Kidney epithelial cell (primary cell): ENCODE results near the gene CLEC18A. TPM values are rescaled to one million over a fixed set of nuclear protein-coding genes. Genes with fewer than 3 reads are reported as not detected.
A peak's percentile ranks its signal among the peaks of the same experiment; 100 is the strongest.

ENCODE experiments used
- DNase-seq: peaks from one replicate; pipeline ENCODE4 v3.0.0-alpha.2; 2010; ENCODE audit warnings: low read depth
- H3K27me3 ChIP-seq: 2 replicates; pipeline ENCODE4 v1.6.0; 2011; ENCODE audit warnings: low read length; ENCODE audit not compliant: control insufficient read depth, insufficient read depth
- H3K36me3 ChIP-seq: 2 replicates; pipeline ENCODE4 v1.5.1; 2011; ENCODE audit warnings: low read length; ENCODE audit not compliant: control insufficient read depth, insufficient read depth
- H3K4me3 ChIP-seq: 2 replicates; pipeline ENCODE4 v1.5.1; 2011; ENCODE audit warnings: low read depth, mild to moderate bottlenecking, control low read depth, low read length
- total RNA-seq: library from RNA; depleted of rRNA; stranded (reverse); fragments of >200 nt; gene quantifications from 2 replicates; pipeline ENCODE4 v1.2.3, GENCODE V29; 2015
- TF ChIP-seq, protein P1 (sequence below): IDR thresholded peaks from 2 replicates; pipeline ENCODE4 v1.5.1; 2011; ENCODE audit warnings: mild to moderate bottlenecking, moderate library complexity, low read length, control low read depth, inconsistent platforms; ENCODE audit not compliant: insufficient read depth, poor library complexity, severe bottlenecking

The CLEC18A gene
- total RNA-seq, 1 donor from 2014 or later: 18.9 TPM

- no peak for DNase-seq
- H3K27me3 ChIP-seq: no peaks in the 10 kb centered on the region
- H3K36me3 ChIP-seq: no peaks in the 10 kb centered on the region
- TF ChIP-seq, protein P1, sequence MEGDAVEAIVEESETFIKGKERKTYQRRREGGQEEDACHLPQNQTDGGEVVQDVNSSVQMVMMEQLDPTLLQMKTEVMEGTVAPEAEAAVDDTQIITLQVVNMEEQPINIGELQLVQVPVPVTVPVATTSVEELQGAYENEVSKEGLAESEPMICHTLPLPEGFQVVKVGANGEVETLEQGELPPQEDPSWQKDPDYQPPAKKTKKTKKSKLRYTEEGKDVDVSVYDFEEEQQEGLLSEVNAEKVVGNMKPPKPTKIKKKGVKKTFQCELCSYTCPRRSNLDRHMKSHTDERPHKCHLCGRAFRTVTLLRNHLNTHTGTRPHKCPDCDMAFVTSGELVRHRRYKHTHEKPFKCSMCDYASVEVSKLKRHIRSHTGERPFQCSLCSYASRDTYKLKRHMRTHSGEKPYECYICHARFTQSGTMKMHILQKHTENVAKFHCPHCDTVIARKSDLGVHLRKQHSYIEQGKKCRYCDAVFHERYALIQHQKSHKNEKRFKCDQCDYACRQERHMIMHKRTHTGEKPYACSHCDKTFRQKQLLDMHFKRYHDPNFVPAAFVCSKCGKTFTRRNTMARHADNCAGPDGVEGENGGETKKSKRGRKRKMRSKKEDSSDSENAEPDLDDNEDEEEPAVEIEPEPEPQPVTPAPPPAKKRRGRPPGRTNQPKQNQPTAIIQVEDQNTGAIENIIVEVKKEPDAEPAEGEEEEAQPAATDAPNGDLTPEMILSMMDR: no peak
- H3K4me3 ChIP-seq: no peak overlapping the region
These were observed 30.0 kb upstream of the CLEC18A start for GRCh38 chr16:69921127-69921526.

DNA sequence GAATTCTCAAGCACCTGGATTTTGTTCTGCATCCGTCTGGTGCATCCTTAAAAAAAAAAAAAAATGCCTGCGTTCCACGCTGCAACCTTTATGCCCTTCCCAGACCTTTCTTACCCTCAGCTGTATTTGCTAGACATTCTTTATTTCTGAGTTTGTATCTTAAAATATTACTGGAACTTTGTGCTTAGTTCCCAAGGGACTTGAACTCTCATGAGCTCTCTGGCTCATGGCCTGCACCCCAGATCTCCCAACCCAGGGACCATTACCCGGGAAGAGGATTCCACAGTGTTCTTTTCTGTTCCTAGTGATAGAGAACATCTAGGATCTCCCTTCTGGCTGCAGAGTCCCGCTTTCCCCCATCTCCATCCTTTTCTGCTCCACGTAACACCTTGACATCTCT lies 28.9 kb upstream of the CLEC18A start:
- no peak overlapping the region for H3K4me3 ChIP-seq
- TF ChIP-seq, protein P1: no peak
- no peak for DNase-seq
- H3K36me3 ChIP-seq: no peaks in the 10 kb centered on the region
- no peaks in the 10 kb centered on the region for H3K27me3 ChIP-seq

GRCh38 chr16:69924041-69924775 lies 26.9 kb upstream of the CLEC18A start:
- H3K27me3 ChIP-seq: no peaks in the 10 kb centered on the region
- no peak for DNase-seq
- no peaks in the 10 kb centered on the region for H3K36me3 ChIP-seq
- H3K4me3 ChIP-seq: no peak overlapping the region
- TF ChIP-seq, protein P1: no peak

- TF ChIP-seq, protein P1: no peak
- Histone ChIP-seq H3K4me3 (no peak overlapping the region), H3K27me3 (no peaks in the 10 kb centered on the region), H3K36me3 (no peaks in the 10 kb centered on the region)
- DNase-seq: peak; percentile 74
These were observed 26.4 kb upstream of the CLEC18A start for GRCh38 chr16:69924777-69925191.

DNA sequence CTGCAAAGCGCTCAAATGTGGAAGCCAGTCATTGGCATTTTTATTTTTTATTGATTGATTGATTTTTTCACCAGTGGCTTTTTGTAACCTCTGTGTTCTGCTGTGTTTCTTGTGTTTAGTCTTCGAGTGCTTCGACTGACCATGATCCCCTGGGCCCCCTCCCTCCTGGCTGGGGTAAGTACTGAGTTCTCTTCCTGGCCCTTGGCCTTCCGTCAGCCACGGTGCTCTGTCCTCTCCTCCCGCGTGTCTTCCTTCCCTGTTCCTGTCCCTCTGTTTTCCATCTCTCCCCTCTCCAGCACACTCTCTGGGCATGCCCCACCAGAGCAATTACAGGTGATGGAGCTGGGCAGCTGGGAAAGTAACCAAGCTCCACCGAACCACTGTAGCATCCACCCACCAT lies 25.8 kb upstream of the CLEC18A start:
- H3K4me3 ChIP-seq: no peak overlapping the region
- H3K36me3 ChIP-seq: no peaks in the 10 kb centered on the region
- no peak for DNase-seq
- no peaks in the 10 kb centered on the region for H3K27me3 ChIP-seq
- TF ChIP-seq, protein P1: no peak

GRCh38 chr16:69926241-69926640 lies 24.9 kb upstream of the CLEC18A start:
- Histone ChIP-seq H3K27me3 (no peaks in the 10 kb centered on the region), H3K36me3 (no peaks in the 10 kb centered on the region), H3K4me3 (no peak overlapping the region)
- TF ChIP-seq, protein P1: no peak
- DNase-seq: no peak
